OCI-LY1 (cell line): ENCODE measurements around the gene WSCD2.

ENCODE experiments used
- H2AFZ ChIP-seq: fragments of 200-600 bp; sonication (generic), shearing (Covaris generic); 2 replicates; pipeline ENCODE4 v1.6.0; 2014; ENCODE audit warnings: antibody characterized with exemption, mild to moderate bottlenecking, low read length
- H3F3A ChIP-seq: fragments of 200-600 bp; sonication (generic), shearing (Covaris generic); 2 replicates; pipeline ENCODE4 v1.6.0; 2014; ENCODE audit warnings: mild to moderate bottlenecking, antibody characterized with exemption, low read length, moderate library complexity; ENCODE audit not compliant: insufficient read depth
- H3K27ac ChIP-seq: fragments of 200-600 bp; sonication (generic); 2 replicates; pipeline ENCODE4 v1.5.1; 2014; ENCODE audit warnings: low read length, mixed run types, mild to moderate bottlenecking, low read depth; ENCODE audit not compliant: poor library complexity, severe bottlenecking
- H3K27me3 ChIP-seq: fragments of 200-600 bp; sonication (generic); 2 replicates; pipeline ENCODE4 v1.6.0; 2014; ENCODE audit warnings: antibody characterized with exemption, mild to moderate bottlenecking, low read length, moderate library complexity; ENCODE audit not compliant: insufficient read depth
- H3K36me3 ChIP-seq: fragments of 200-600 bp; sonication (generic); 2 replicates; pipeline ENCODE4 v1.6.1; 2014; ENCODE audit warnings: mild to moderate bottlenecking, antibody characterized with exemption, low read length, moderate library complexity, mixed read lengths; ENCODE audit not compliant: insufficient read depth
- H3K4me1 ChIP-seq: fragments of 200-600 bp; sonication (generic); 2 replicates; pipeline ENCODE4 v1.5.1; 2014; ENCODE audit warnings: mild to moderate bottlenecking, low read length, moderate library complexity; ENCODE audit not compliant: insufficient read depth, severe bottlenecking
- H3K4me2 ChIP-seq: fragments of 200-600 bp; sonication (generic), shearing (Covaris generic); 2 replicates; pipeline ENCODE4 v1.6.1; 2014; ENCODE audit warnings: low read length
- H3K4me3 ChIP-seq: fragments of 200-600 bp; sonication (generic); 2 replicates; pipeline ENCODE4 v1.5.1; 2014; ENCODE audit warnings: low read length, low read depth, mild to moderate bottlenecking, mixed read lengths; ENCODE audit not compliant: poor library complexity, severe bottlenecking
- H3K79me2 ChIP-seq: fragments of 200-600 bp; shearing (Covaris generic); 2 replicates; pipeline ENCODE4 v1.6.1; 2016; ENCODE audit warnings: mixed run types, low read length, mixed read lengths; ENCODE audit not compliant: insufficient read depth
- H3K9ac ChIP-seq: fragments of 200-600 bp; sonication (generic), shearing (Covaris generic); 2 replicates; pipeline ENCODE4 v1.6.1; 2014; ENCODE audit warnings: mild to moderate bottlenecking, low read length, mixed read lengths
- H3K9me2 ChIP-seq: fragments of 200-600 bp; sonication (generic), shearing (Covaris generic); 2 replicates; pipeline ENCODE4 v1.6.1; 2014; ENCODE audit warnings: low read depth, mild to moderate bottlenecking, low read length, mixed read lengths
- H3K9me3 ChIP-seq: fragments of 200-600 bp; shearing (Covaris generic); 2 replicates; pipeline ENCODE4 v1.6.1; 2014; ENCODE audit warnings: low read length, mixed read lengths
- H4K20me1 ChIP-seq: fragments of 200-600 bp; sonication (generic), shearing (Covaris generic); 2 replicates; pipeline ENCODE4 v1.6.0; 2016; ENCODE audit warnings: mild to moderate bottlenecking, low read length; ENCODE audit not compliant: insufficient read depth
- CTCF ChIP-seq: fragments of 200-600 bp; sonication (generic), shearing (Covaris generic); IDR thresholded peaks from 2 replicates; pipeline ENCODE4 v1.5.1; 2017; ENCODE audit warnings: mild to moderate bottlenecking, antibody characterized with exemption, low read length, moderate library complexity, mixed read lengths
- EZH2 ChIP-seq: fragments of 200-600 bp; sonication (generic), shearing (Covaris generic); IDR thresholded peaks from 2 replicates; pipeline ENCODE4 v1.8.0; 2017; ENCODE audit warnings: borderline replicate concordance, mixed run types, mild to moderate bottlenecking, antibody characterized with exemption, low read length, moderate library complexity, mixed read lengths

Gene WSCD2

GRCh38 chr12:108185002-108185401 is 55.9 kb downstream of the WSCD2 start:
- Histone ChIP-seq H3K27me3 (no peaks in the 10 kb centered on the region), H3K27ac (no peak overlapping the region), H3K79me2 (no peaks in the 10 kb centered on the region), H4K20me1 (no peaks in the 10 kb centered on the region), H3K36me3 (no peaks in the 10 kb centered on the region), H2AFZ (no peak overlapping the region), H3K4me3 (no peak overlapping the region), H3K9me3 (no peaks in the 10 kb centered on the region), H3K4me2 (no peak overlapping the region), H3K9ac (no peak overlapping the region), H3K9me2 (no peaks in the 10 kb centered on the region), H3K4me1 (no peaks in the 10 kb centered on the region), H3F3A (no peaks in the 10 kb centered on the region)
- TF ChIP-seq EZH2, result no peak
- TF ChIP-seq CTCF, result no peak

- Histone ChIP-seq H3K4me2 (no peak overlapping the region), H3K79me2 (no peaks in the 10 kb centered on the region), H3K27ac (no peak overlapping the region), H3K36me3 (no peaks in the 10 kb centered on the region), H3K4me1 (no peaks in the 10 kb centered on the region), H2AFZ (no peak overlapping the region), H3K9me2 (no peaks in the 10 kb centered on the region), H3K4me3 (no peak overlapping the region), H4K20me1 (no peaks in the 10 kb centered on the region), H3K9ac (no peak overlapping the region), H3K9me3 (no peaks in the 10 kb centered on the region), H3F3A (no peaks in the 10 kb centered on the region), H3K27me3 (no peaks in the 10 kb centered on the region)
- TF ChIP-seq EZH2 (no peak), CTCF (no peak)
These were observed 58.7 kb downstream of the WSCD2 start for GRCh38 chr12:108187831-108188230.

GRCh38 chr12:108190529-108190928 is 61.4 kb downstream of the WSCD2 start:
- Histone ChIP-seq H3F3A (no peaks in the 10 kb centered on the region), H3K4me3 (no peak overlapping the region), H3K4me2 (no peak overlapping the region), H3K36me3 (no peaks in the 10 kb centered on the region), H3K9ac (no peak overlapping the region), H2AFZ (no peak overlapping the region), H4K20me1 (no peaks in the 10 kb centered on the region), H3K27me3 (no peaks in the 10 kb centered on the region), H3K27ac (no peak overlapping the region), H3K9me3 (no peaks in the 10 kb centered on the region), H3K4me1 (no peaks in the 10 kb centered on the region), H3K9me2 (no peaks in the 10 kb centered on the region), H3K79me2 (no peaks in the 10 kb centered on the region)
- TF ChIP-seq CTCF (no peak), EZH2 (no peak)
